Mesothelial cell of epicardium (in vitro differentiated cells): ENCODE measurements around the gene MCU. TPM values are rescaled to one million over a fixed set of nuclear protein-coding genes. Genes with fewer than 3 reads are reported as not detected.
A peak's percentile ranks its signal among the peaks of the same experiment; 100 is the strongest.

Experiments
- DNase-seq, 2 experiments: peaks; one replicate each; pipeline ENCODE4 v3.0.0; 2021; ENCODE audit warnings: low spot score in 2 of 2; ENCODE audit not compliant: unreplicated experiment in 2 of 2
- H3K27ac Mint-ChIP-seq: 2 replicates; pipeline ENCODE4 v1.8.0; 2021; ENCODE audit warnings: mixed read lengths
- H3K27me3 Mint-ChIP-seq: 2 replicates; pipeline ENCODE4 v1.8.0; 2021; ENCODE audit warnings: low read depth, mixed read lengths
- H3K36me3 Mint-ChIP-seq: 2 replicates; pipeline ENCODE4 v1.8.0; 2021; ENCODE audit warnings: mixed read lengths
- H3K4me1 Mint-ChIP-seq: 2 replicates; pipeline ENCODE4 v1.8.0; 2021; ENCODE audit warnings: mixed read lengths
- H3K4me3 Mint-ChIP-seq: 2 replicates; pipeline ENCODE4 v1.8.0; 2021; ENCODE audit warnings: mild to moderate bottlenecking, moderate library complexity, mixed read lengths
- H3K9me3 Mint-ChIP-seq: 2 replicates; pipeline ENCODE4 v1.8.0; 2021; ENCODE audit warnings: mixed read lengths
- CTCF ChIP-seq: fragments of 200-600 bp; sonication (generic); IDR thresholded peaks from one replicate; pipeline ENCODE4 v1.5.0; 2021; ENCODE audit warnings: antibody characterized with exemption; ENCODE audit not compliant: unreplicated experiment
- total RNA-seq: library from RNA; stranded (reverse); gene quantifications from 3 replicates; pipeline ENCODE4 v1.2.1, GENCODE V29; 2021

Gene MCU
- total RNA-seq, 1 donor from 2014 or later = 44.6 TPM

- H3K36me3 Mint-ChIP-seq = peaks cover 21% of the 10 kb centered on the region
- no peak overlapping the region for H3K4me3 Mint-ChIP-seq
- peaks cover 14% of the 10 kb centered on the region for H3K9me3 Mint-ChIP-seq
- DNase-seq = no peak
- peaks cover 15% of the 10 kb centered on the region for H3K4me1 Mint-ChIP-seq
- H3K27ac Mint-ChIP-seq = no peak overlapping the region
- TF ChIP-seq CTCF = no peak
- no peaks in the 10 kb centered on the region for H3K27me3 Mint-ChIP-seq
Observed at GRCh38 chr10:72819053-72819452, 127.1 kb downstream of the MCU start.

GRCh38 chr10:72821606-72822005, 129.7 kb downstream of the MCU start:
- H3K9me3 Mint-ChIP-seq = peaks cover 14% of the 10 kb centered on the region
- no peaks in the 10 kb centered on the region for H3K27me3 Mint-ChIP-seq
- H3K4me3 Mint-ChIP-seq = no peak overlapping the region
- H3K27ac Mint-ChIP-seq = peak overlapping the region; percentile 25
- H3K36me3 Mint-ChIP-seq = peaks cover 21% of the 10 kb centered on the region
- H3K4me1 Mint-ChIP-seq = peaks cover 11% of the 10 kb centered on the region
- no peak for TF ChIP-seq CTCF
- DNase-seq = no peak

- peaks cover 21% of the 10 kb centered on the region for H3K36me3 Mint-ChIP-seq
- H3K27ac Mint-ChIP-seq = no peak overlapping the region
- peaks cover 11% of the 10 kb centered on the region for H3K4me1 Mint-ChIP-seq
- peaks cover 14% of the 10 kb centered on the region for H3K9me3 Mint-ChIP-seq
- no peak for DNase-seq
- H3K4me3 Mint-ChIP-seq = no peak overlapping the region
- TF ChIP-seq CTCF = no peak
- no peaks in the 10 kb centered on the region for H3K27me3 Mint-ChIP-seq
Observed at GRCh38 chr10:72822342-72822986, 130.5 kb downstream of the MCU start.

GRCh38 chr10:72825163-72825562, 133.2 kb downstream of the MCU start:
- H3K27ac Mint-ChIP-seq = no peak overlapping the region
- H3K27me3 Mint-ChIP-seq = no peaks in the 10 kb centered on the region
- peaks cover 21% of the 10 kb centered on the region for H3K36me3 Mint-ChIP-seq
- H3K9me3 Mint-ChIP-seq = peaks cover 14% of the 10 kb centered on the region
- H3K4me3 Mint-ChIP-seq = no peak overlapping the region
- no peak for DNase-seq
- TF ChIP-seq CTCF = no peak
- H3K4me1 Mint-ChIP-seq = peaks cover 28% of the 10 kb centered on the region

GRCh38 chr10:72826346-72826745, 134.4 kb downstream of the MCU start:
- Mint-ChIP-seq H3K9me3 (peaks cover 14% of the 10 kb centered on the region), H3K27me3 (no peaks in the 10 kb centered on the region), H3K36me3 (peaks cover 21% of the 10 kb centered on the region), H3K4me3 (no peak overlapping the region), H3K4me1 (peaks cover 38% of the 10 kb centered on the region), H3K27ac (no peak overlapping the region)
- no peak for DNase-seq
- no peak for TF ChIP-seq CTCF
